Sigmoid colon (tissue), 4 donors: ENCODE data around the gene HBG2.

Source experiments
- CTCF ChIP-seq, 4 experiments: fragments of 450-650 bp in 3 of 4; fragments of 200-600 bp in 1 of 4; IDR thresholded peaks; one replicate each; pipeline ENCODE4 v1.5.1; 2016 to 2019; ENCODE audit warnings: antibody characterized with exemption in 4 of 4, mild to moderate bottlenecking in 3 of 4, moderate library complexity in 2 of 4
- EP300 ChIP-seq, 4 donors: sonication (generic); formaldehyde crosslinking; IDR thresholded peaks; one replicate each; pipeline ENCODE4 v1.6.1; 2017; ENCODE audit warnings: antibody characterized with exemption in 4 of 4
- POLR2A ChIP-seq, 2 donors: fragments of 450-650 bp; IDR thresholded peaks; one replicate each; pipeline ENCODE4 v1.6.1; 2016; ENCODE audit warnings: antibody characterized with exemption in 2 of 2, mild to moderate bottlenecking in 2 of 2, moderate library complexity in 2 of 2

- TF ChIP-seq POLR2A (IDR thresholded peaks at IDR 0.05) (no peak), CTCF (IDR thresholded peaks at IDR 0.05) (no peak), EP300 (IDR thresholded peaks at IDR 0.05) (no peak)
Observed at GRCh38 chr11:5240056-5240455, 14.5 kb downstream of the HBG2 start.
